ENCODE results near the gene RPS8.
"Not testable (repeated sequence)": the region's sequence is repeated elsewhere in the genome, so short reads cannot be mapped to it uniquely, and the experiment has no call there.

Gene RPS8

GRCh38 chr1:44740179-44740617, 35.1 kb upstream of the RPS8 start:
- no peak for TF ChIP-seq CTCF (conservative IDR thresholded peaks at IDR 0.05; ENCODE audit: low read depth, low read length)
- no peak for DNase-seq (ENCODE audit: low read depth)
- H3K4me3 ChIP-seq (ENCODE audit: low read length) = peak overlapping the region; percentile 89

DNA sequence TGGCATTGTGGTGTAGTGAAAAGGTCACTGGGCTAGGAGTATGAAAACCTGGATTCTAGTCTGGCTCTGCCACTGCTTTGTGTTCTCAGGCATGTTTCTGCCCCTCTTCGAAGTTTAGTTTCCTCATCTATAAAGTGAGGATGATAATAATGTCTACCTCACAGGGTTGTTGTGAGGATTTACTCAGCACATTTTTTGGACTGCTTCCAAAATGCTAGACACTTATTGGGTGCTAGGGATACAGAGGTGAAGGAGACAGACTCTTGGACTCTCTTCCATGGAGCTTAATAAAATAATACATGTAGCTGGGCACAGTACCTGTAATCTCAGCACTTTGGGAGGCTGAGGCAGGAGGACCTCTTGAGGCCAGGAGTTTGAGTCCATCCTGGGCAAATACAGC, 32.1 kb upstream of the RPS8 start:
- H3K4me3 ChIP-seq (ENCODE audit: low read length) = no peak overlapping the region
- no peak for TF ChIP-seq CTCF (conservative IDR thresholded peaks at IDR 0.05; ENCODE audit: low read depth, low read length)
- DNase-seq (ENCODE audit: low read depth) = no peak

GRCh38 chr1:44747878-44748277, 27.5 kb upstream of the RPS8 start:
- TF ChIP-seq CTCF (conservative IDR thresholded peaks at IDR 0.05; ENCODE audit: low read depth, low read length) = no peak
- H3K4me3 ChIP-seq (ENCODE audit: low read length) = no peak overlapping the region
- no peak for DNase-seq (ENCODE audit: low read depth)

DNA sequence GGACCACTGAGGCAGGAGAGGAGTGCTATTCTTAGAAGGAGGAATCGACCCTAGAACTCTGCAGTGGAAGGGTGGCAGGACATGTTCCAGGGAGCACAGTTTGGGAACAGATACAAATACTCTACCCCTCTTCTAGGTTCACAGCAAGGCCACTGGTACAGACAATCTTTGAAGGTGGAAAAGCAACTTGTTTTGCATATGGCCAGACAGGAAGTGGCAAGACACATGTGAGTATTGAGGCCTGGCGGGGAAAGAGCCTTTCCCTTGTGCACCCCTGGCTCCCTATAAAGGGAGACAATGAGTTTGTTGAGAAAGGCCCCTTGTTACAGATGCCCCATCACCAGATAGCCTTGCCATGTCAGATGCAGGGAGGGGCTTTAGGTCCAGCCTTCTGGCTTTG, 17.9 kb upstream of the RPS8 start:
- no peak for TF ChIP-seq CTCF (conservative IDR thresholded peaks at IDR 0.05; ENCODE audit: low read depth, low read length)
- DNase-seq (ENCODE audit: low read depth) = no peak
- H3K4me3 ChIP-seq (ENCODE audit: low read length) = no peak overlapping the region

DNA sequence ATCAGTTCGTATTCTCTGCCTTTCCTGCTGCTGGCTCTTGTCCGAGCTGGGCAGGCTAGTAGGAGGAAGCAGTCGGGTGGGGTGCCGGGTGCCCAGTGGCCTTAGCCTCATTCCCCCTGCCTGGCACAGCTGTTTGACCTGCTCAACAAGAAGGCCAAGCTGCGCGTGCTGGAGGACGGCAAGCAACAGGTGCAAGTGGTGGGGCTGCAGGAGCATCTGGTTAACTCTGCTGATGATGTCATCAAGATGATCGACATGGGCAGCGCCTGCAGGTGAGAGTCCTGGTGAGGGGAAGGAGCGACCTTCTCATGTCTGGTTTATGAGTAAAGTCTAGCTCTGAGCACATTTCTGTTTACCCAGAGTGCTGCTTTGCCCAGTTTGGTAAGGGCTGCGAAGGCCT, 16.3 kb upstream of the RPS8 start:
- no peak overlapping the region for H3K4me3 ChIP-seq (ENCODE audit: low read length)
- no peak for TF ChIP-seq CTCF (conservative IDR thresholded peaks at IDR 0.05; ENCODE audit: low read depth, low read length)
- DNase-seq (ENCODE audit: low read depth) = no peak

DNA sequence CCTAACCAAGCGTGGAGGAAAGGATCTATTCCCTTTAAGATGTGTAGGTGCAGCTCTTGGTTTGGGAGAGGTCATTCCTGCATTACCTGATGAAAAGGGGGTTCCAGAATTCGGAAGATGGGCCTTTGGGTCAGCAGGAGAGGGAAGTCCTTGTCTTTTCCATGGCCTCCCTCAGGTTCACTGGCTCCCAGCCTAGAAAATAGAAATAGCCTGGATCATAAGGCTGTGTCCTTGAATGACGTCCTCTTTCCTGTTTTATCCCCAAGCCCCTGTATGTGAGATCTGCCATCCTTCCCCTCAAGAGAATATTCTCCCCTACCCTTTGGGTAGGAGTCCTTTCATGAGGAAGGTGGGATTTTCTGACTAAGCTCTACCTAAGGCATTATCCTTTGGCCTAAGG, 14.5 kb upstream of the RPS8 start:
- no peak for TF ChIP-seq CTCF (conservative IDR thresholded peaks at IDR 0.05; ENCODE audit: low read depth, low read length)
- no peak overlapping the region for H3K4me3 ChIP-seq (ENCODE audit: low read length)
- no peak for DNase-seq (ENCODE audit: low read depth)

GRCh38 chr1:44766421-44766820, 8.9 kb upstream of the RPS8 start:
- H3K4me3 ChIP-seq (ENCODE audit: low read length); DNase-seq (ENCODE audit: low read depth): not testable (repeated sequence)

Measured in retinal pigment epithelial cell (primary cell).